Measurements from ENCODE around the gene DNAH6.

DNAH6 gene

GRCh38 chr2:84808279-84808678, 292.0 kb downstream of the DNAH6 start:
- DNase-seq = no peak

GRCh38 chr2:84811839-84812431, 295.6 kb downstream of the DNAH6 start:
- DNase-seq = no peak

DNA sequence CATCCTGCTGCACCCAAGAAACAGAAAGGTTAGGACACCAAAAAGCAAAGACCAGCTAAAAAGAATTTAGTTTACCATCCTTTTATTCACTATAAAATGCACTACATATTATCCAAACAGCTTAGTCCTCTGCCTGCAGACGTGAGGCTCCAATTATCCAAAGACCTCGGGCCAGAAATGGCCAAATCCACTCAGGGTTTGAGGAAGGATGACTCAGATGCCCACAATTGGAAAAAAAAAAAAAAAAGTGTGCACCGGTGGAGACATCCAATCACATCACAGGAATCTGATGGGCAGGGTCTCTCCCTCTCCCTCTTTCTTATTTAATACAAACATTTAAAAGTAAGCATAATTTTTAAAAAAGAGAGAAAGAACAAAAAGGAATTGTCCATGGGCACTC, 298.8 kb downstream of the DNAH6 start:
- no peak for DNase-seq

GRCh38 chr2:84816426-84817026, 300.2 kb downstream of the DNAH6 start:
- DNase-seq = no peak

- DNase-seq = peak; percentile 31
Observed at GRCh38 chr2:84817239-84817655, 300.9 kb downstream of the DNAH6 start.

DNA sequence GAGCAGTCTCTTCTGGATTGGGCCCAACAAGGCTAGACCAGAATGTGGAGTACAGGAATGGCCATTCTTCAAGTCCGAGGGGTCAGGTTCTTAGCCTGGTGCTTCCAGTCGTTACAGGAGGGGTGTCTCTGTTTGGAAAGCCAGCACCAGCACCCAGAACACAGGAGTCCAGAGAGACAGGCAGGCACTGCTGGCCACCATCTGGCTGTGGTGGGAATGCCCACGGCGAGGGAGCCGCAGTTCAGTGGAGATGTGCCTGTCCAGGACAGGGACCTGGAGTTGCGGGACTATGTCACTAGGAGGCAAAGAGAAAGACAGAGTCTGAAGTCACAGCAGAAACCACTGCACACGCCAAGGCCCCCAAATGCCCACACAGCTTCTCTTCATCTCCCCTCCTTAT, 305.5 kb downstream of the DNAH6 start:
- DNase-seq = no peak

DNA sequence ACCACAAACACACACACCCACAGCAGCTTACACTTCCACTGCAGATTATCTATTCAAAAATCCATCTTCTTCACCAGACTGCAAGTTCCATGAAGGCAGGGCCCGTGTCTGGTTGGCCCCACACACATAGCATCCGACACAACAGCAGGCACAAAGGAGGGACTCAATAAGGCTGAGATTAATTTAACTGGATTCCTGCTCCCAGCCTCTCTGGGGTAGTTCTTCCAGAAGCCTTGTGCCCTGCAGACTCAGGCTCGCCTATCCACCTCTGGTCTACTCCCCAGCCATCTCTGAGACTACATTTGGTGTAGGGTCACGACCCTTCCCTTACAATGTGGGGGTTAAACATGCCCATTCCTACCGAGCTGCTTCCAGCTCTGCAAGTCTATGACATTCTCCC, 306.9 kb downstream of the DNAH6 start:
- no peak for DNase-seq

DNA sequence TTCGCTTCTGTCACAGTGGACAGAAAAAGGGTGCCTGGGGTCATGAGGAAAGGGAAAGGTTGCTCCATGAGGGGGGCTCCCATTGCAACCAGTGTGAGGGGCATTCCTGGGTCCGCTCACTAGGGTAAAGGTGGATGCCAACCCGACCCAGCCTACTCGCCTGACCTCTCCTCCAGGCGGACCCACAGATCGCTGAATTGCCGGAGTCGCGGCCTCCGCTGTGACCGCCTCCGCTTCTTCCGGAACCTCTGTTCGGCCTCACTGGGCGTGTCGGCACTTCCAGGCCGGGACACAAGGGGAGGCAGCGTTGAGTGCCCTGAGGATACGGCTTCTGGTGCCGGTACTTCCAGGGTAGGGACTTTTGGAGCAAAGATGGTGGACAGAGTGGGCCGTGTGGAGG, 307.5 kb downstream of the DNAH6 start:
- no peak for DNase-seq

- no peak for DNase-seq
Observed at GRCh38 chr2:84827978-84828575, 311.8 kb downstream of the DNAH6 start.

DNA sequence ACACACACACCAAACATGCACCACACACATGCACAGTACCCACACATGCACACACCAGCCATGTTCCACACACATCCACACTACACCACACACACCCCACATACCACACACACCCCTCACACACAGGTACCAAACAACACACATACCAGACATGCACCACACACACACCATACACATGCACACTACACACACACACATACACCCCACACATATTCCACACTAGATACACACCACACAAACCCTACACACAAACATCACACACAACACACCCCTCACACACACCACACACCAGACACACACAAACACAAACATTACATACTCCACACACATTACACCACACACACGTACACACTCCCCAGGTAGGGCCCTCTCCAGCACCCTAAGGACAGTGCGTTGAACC, 313.4 kb downstream of the DNAH6 start:
- DNase-seq = no peak

GRCh38 chr2:84830095-84830494, 313.8 kb downstream of the DNAH6 start:
- DNase-seq = peak; percentile 33

DNA sequence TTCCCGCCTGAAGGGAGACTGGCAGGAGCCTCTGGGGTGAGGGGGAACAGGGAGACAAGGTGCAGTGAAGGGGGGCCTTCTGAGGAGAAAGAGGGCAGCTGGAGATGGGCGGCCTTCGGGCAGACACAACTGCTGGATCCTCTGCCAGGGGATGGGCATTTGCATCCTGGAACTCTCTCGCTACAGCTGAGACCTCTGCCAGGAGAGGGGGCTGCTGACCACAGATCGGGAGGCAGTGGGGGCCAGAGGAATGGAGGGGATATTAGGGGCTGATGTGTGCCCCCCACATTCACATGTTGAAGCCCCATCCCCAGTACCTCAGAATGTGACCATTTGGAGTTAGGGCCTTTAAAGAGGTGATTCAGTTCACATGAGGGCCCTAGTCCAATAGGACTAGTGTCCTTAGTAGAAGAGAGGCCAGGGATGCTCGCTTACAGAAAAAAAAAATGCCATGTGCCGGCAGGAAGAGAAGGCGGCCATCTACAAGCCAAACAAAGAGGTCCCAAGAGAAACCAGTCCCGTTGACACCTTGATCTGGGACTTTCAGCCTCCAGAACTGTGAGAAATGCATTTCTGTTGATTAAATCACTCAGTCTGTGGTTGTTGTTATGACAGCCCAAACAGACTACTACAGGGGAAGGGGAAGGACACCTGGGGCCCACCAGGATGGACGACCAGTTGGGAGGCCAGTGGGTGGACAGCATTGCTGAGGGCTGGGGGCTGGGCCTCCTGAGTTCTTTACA, 314.6 kb downstream of the DNAH6 start:
- DNase-seq = no peak

DNA sequence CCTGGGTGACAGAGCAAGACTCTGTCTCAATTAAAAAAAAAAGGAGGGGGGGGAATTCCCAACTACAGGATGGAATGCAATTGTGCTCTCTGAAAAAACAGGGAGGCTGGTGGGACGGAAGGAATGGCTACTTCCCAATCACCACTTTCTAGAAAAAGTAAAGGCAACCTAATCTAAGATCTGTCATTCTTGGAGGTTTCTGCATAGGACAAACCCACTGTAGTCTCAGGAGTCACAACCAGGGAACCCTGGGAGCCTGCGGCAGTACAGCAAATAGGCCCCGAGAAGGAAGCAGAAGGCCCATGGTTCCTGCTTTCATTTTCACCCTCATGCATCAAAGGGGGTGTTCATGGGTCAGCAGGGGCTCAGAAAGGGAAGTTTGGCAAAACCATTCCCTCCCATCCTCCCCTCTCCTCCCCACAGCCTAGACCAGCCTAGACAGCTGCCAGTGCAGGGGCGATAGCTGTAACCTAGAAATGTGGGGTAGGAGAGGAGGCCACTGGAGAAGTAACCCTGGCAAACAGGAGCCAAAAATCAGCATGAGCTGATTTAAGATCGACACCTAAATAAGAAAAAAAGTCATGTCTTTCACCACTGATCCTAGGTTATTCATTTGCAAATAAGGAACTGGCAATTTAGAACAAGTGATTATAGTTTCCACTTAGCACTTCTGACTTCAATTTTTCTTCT, 316.6 kb downstream of the DNAH6 start:
- peak; percentile 48 for DNase-seq

- DNase-seq = no peak
Observed at GRCh38 chr2:84833481-84834150, 317.3 kb downstream of the DNAH6 start.

DNA sequence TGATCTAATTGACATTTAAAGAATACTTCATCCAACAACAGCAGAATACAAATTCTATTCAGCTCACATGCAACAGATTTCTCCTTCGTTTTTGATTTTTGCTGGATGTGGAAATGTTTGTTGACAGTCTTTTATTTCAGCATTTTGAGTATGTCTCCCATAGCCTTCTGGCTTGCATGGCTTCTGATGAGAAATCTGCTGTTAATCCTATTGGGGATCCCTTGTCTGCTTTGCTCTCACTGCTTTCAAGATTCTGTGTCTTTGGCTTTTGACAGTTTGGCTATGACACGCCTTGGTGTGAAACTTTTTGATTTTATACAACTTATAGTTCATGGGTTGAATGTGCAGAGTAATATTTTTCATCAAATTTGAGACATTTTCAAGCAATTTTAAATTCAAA, 319.9 kb downstream of the DNAH6 start:
- no peak for DNase-seq

DNA sequence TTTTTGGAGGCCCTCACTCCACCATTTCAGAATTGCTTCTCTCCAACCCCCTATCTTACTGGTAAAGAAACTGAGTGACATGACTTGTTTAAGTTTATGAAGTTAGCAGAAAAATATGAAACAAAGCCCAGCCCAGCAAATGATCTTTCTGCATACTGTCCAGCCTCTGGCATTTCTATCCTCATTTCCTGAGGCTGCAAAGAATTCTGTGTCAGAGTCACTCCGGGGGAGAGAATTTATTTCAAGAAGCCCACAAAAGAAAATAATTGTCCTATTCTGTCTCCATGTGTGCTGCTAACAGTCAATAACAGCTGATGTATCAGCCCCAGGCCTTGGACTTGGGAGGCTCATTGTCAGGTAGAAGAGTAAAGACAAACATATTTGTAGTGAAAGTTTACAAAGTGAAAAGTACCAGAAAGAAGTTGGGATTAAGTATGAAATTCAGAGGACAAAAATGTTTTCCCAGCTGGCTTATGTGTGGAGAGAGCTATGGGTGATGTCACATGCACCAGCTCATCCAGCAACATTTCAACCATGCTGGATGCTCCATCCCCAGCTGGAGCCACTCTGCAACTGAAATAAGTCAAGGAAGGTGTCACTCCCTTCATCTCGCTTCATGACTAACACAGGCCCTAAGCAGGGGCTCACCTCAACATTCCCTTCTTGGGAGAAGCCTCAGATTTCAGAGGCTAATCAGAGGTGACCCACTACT, 322.3 kb downstream of the DNAH6 start:
- DNase-seq = no peak

DNA sequence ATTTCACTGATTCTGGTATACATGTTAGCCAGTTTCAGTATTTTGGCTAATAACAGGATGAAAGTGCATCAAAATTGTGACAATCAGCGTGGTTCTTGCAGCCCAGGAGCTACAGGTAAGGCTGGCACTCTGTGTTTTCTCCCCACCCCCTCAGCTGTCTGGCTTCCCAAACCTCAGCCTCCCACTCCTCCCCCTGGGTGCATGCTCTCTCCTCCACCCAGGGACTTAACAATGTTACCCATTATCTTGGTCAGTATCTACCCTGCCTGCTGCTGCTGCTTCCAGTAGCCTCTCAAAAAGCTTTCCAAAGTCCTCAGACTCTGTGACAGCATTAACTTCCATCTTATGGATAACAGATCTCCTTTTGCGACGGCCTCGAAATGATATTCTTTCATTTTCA, 323.6 kb downstream of the DNAH6 start:
- no peak for DNase-seq

- DNase-seq = no peak
Observed at GRCh38 chr2:84840306-84840705, 324.0 kb downstream of the DNAH6 start.

DNA sequence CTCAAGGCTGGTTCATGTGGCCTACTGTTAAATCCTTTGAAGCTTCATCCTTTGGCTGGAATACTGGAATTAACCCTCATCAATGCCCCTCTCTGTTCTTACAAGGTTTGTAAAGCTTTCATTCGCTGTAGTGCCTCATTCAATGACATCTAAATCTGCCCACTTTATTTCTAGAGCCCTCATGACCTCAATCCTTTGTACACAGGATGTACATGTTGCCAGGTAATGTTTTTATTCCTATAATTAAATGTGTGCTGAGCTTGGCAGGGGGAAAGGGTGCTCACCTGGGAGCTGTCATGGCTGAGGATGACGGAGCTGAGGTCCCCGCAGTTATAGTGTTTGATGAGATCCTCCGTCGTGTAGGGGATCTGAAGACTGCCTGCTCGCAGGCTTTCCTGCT, 325.3 kb downstream of the DNAH6 start:
- no peak for DNase-seq

GRCh38 chr2:84844141-84844540, 327.8 kb downstream of the DNAH6 start:
- DNase-seq = peak; percentile 23

- peak; percentile 27 for DNase-seq
Observed at GRCh38 chr2:84846041-84846663, 329.9 kb downstream of the DNAH6 start.

DNA sequence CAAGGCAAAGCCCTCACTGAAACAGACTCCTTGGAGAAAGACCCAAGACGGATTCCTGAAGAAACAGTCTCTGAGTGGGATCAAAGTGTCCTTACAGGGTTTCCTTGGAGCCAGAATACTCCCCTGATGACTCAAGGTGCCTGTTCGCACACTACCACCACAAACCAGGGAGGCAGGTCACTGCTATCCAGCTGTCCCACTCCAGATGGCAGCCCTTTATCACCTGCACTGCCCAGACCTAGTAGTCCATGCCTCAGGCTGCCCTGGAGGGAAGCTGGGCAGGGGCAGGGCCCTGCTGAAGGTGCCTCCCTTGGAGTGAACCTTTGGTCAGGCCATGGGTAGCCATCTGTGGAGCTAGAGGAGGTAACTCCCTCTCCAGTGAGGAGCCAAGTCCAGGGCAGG, 330.4 kb downstream of the DNAH6 start:
- DNase-seq = no peak
